Activated gamma-delta T cell (primary cell): Measurements from ENCODE around the gene RBMS3.
"Not testable (repeated sequence)": the region's sequence is repeated elsewhere in the genome, so short reads cannot be mapped to it uniquely, and the experiment has no call there.

Source experiments
- DNase-seq: peaks from one replicate; lab custom pipeline; 2025; lab: John Stamatoyannopoulos, UW

The RBMS3 gene

DNA sequence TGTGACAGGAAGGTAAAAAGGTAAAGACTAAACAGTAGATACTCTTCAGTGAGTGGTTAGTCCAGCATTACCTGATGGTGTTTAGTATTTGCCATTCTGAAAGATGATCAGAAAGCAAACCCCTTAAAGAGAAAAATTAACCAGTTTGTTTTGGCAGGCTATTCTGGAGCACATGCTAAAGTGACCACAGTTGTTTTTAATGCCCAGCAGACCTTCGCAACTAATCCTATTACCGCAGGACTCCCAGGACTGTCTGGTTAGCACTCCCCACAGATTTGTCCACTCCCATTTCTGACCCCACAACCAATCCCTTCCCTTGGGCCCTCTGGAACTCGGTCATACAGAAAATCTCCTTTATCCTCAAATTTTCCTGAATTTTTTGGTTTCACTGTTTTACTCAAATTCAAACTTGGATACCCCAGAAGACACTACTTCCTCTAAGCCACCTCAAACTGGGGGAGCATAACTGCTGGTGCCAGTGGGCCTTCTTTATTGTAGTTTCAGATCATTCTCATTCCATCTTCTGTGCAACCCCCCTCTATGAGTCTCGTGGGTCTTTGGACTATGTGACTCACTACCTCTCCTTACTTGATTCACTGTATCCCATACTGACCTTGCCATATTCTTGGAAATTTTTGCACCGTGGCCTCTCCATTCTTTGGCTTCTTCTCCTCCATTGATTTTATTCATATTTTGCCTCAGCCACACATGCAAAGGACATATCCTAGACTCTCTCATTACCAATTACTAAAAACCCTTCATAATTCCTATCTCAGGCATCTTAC is 104.4 kb downstream of the RBMS3 start:
- no peak for DNase-seq

GRCh38 chr3:29389362-29389761 is 108.5 kb downstream of the RBMS3 start:
- no peak for DNase-seq

- no peak for DNase-seq
These were observed 111.9 kb downstream of the RBMS3 start for GRCh38 chr3:29392625-29393388.

DNA sequence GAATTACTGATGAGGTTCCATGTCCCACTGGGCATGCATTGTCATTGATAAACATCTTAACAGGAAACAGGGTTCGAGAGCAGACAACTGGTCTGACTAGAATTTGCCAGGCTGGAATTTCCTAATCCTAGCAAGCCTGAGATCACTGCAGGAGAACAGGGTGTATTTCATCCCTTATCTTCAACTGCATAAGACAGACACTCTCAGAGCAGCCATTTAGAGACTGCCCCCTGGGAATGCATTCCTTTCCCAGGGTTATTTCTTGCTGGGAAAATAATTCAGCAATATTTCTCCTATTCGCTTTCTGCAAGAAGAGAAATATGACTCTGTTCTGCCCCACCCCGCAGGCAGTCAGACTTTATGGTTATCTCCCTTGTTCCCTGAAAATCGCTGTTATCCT is 113.1 kb downstream of the RBMS3 start:
- not testable (repeated sequence) for DNase-seq

- DNase-seq = no peak
These were observed 116.5 kb downstream of the RBMS3 start for GRCh38 chr3:29397406-29397805.

DNA sequence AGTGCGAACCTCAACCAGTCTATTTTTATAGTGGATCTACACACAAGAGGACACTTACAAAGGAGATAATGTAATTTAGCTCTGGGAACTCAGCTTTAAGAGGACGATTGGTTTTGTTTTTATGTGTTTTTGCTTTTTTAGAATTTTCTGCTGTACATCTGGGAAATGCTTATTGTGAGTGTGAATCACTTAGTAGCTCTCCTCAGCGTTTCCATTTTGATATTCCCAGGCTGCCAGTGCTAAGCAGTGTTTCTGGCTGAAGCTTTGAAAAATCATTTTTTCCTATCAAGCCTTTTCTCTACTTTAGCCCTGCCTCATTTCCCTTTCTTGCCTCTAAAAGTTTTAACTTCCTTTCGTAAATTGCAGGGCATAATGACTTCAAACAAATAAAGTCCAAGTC is 117.9 kb downstream of the RBMS3 start:
- no peak for DNase-seq

- no peak for DNase-seq
These were observed 125.5 kb downstream of the RBMS3 start for GRCh38 chr3:29406291-29406832.

- DNase-seq = no peak
These were observed 127.8 kb downstream of the RBMS3 start for GRCh38 chr3:29408676-29409075.

GRCh38 chr3:29409409-29409808 is 128.5 kb downstream of the RBMS3 start:
- DNase-seq = no peak

DNA sequence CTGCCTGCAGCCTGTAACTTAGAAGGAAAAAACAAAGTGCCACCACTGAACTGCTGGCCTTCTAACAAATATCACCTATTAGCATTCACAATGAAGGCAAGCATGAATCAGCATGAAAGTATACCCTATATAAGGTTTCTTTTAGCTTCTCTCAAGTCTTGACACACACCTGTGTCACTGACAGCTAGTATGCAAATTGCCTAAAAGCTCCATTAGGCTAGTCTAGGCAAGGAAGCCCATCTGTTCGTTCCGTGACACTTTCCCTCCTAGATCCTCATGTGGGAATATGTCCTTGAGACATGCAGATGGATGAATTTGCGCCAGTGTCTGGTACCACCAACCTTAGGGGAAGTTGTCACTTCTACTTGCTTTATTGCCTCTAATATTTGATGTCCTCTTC is 129.3 kb downstream of the RBMS3 start:
- no peak for DNase-seq

- no peak for DNase-seq
These were observed 130.0 kb downstream of the RBMS3 start for GRCh38 chr3:29410660-29411405.

- DNase-seq = no peak
These were observed 131.2 kb downstream of the RBMS3 start for GRCh38 chr3:29412110-29412509.

GRCh38 chr3:29414468-29415224 is 133.8 kb downstream of the RBMS3 start:
- no peak for DNase-seq

DNA sequence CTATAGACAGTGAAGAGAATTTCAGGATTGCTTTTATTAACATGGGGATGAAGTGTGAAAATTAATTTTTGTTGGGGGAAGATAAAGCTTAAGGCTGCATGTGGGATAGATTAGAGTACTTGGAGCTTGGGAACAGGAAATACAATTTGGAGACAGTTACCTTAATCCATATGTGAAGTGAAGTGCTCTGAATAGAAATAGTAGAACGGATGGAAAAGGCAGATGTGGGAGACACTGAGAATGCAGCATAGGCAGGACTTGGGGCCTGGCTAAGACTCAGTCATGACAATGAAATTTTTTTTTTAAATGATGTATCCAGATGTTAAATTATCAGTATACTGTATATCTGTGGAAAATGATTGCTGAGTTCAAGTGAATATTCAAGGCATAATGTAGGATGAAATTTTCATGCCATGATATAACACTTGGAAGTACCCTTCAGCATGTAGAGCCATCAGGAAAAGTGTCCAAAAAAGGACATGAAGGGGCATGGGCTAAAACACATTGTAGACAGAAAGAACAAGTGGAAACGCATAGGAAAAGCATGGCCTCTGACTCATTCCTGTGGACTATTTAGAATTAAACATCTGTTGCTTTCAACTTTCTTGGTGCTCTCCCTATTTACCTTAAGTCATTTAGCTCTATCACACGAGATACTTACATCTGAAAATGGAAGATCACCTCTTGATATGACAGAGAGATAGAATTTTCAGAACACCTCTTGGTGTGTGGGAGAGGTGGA is 134.8 kb downstream of the RBMS3 start:
- no peak for DNase-seq

- no peak for DNase-seq
These were observed 135.6 kb downstream of the RBMS3 start for GRCh38 chr3:29416514-29416913.

DNA sequence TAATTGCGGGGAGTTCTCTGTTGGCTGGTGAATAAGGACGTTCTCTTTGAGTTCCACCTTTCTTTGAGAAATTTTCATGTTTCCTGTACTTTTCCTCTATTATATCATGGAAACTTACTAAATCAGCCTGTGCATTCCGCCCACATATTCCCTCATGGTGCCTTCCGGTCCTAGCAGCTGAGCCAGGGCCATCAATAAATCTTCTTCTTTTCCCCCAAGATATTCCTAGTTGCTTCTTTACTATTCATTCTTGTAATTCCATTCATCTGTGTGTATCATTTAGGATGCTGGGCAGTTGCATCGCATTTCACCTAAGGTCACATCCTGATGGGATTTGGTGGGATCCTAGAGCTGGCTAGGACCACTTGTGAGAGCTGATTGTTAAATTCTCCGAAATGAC is 139.2 kb downstream of the RBMS3 start:
- no peak for DNase-seq

DNA sequence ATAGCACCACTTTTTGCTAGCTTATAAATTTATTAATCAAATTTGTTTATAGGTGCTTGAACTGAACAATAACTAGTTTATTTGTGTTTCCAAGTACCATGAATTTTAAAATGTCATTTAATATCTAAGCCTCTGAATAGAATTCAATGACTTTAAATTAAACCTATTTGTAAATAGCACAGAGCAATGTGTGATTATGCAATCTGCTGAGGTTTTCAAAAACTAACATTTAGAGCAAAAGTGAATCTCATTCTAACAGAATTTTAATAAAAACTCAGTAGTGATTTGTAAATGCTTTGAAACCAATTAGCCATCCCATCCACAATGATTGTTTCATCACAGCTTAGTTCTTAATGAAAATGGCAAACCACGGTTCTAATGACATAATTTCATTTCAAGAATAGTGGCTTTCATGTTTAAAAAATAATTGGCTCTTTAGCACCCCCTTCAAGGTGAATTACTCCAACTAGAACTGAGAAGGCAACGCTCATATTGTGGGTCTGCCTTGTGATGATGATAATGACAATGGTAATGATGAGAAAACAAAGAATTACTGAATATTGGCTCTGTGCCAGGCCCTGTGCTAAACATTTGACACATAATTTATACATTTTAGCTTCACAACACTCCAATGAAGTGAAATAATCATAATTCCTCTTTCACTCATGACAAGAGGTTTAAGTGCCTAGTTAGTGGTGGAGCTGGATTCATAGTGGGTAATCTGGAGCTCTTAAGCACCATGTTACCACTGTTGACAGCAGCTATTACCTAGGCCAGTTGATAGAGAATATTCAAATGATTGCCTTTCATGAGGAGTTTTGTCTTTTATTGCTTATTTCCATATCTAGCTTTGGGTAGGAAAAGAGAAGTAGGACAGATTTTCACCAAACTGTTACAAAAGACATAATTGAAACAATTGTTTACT is 145.7 kb downstream of the RBMS3 start:
- no peak for DNase-seq

DNA sequence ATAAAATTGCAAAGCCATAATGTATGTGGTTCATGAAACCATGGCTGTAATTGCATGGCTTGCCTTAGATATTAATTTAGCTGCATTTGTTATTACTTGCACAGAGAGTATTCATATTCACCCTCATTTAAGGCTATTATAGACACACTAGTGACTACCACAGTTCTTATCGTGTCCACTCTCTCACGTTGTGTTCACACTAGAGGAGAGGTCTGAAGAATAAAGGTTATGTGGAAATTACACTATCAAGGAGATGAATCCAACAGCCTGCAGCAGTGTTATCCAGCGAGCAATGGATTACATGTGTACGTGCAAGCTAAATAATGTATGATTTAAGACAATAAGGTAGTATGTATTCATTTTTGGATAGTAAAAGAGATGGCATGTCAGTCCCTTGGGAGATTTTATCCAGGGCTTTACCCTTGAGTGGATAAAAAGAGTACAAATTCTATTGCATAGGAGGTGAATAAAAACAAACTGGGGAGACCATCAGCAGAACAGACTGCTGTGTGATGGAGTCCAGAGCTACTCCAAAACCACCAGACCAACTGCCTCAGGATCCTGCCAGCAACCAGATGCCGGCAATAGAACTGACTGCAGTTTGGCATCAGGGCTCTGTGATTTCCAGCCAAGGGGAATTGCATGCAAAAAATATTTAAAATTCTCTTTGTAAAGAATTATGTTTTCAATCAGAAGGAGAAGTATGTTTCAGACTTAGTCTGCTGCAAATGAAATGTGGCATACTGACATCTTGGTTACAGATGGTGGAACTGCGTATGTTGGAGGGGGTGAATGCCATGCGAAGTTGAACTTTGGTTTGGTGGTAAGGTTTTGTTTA is 146.6 kb downstream of the RBMS3 start:
- DNase-seq = no peak
